Measurements from ENCODE around the gene XKR8. TPM values are rescaled to one million over a fixed set of nuclear protein-coding genes. Genes with fewer than 3 reads are reported as not detected.

Gene XKR8
- total RNA-seq, 1 donor: 5.9 TPM

GRCh38 chr1:27931759-27932158 lies 28.0 kb upstream of the XKR8 start:
- no peak overlapping the region for H3K4me3 ChIP-seq (ENCODE audit: low read depth, low read length)
- no peak for DNase-seq (ENCODE audit: low read depth)

GRCh38 chr1:27934818-27935549 lies 24.8 kb upstream of the XKR8 start, which contains the start of gene SMPDL3B:
Gene SMPDL3B (plus strand): TSS chr1:27935000. CDS start chr1:27935184, 184 bp downstream.
- no peak within 1 kb of the TSS for H3K4me3 ChIP-seq (ENCODE audit: low read depth, low read length)
- no peak for DNase-seq (ENCODE audit: low read depth)
- TF ChIP-seq, protein P1, sequence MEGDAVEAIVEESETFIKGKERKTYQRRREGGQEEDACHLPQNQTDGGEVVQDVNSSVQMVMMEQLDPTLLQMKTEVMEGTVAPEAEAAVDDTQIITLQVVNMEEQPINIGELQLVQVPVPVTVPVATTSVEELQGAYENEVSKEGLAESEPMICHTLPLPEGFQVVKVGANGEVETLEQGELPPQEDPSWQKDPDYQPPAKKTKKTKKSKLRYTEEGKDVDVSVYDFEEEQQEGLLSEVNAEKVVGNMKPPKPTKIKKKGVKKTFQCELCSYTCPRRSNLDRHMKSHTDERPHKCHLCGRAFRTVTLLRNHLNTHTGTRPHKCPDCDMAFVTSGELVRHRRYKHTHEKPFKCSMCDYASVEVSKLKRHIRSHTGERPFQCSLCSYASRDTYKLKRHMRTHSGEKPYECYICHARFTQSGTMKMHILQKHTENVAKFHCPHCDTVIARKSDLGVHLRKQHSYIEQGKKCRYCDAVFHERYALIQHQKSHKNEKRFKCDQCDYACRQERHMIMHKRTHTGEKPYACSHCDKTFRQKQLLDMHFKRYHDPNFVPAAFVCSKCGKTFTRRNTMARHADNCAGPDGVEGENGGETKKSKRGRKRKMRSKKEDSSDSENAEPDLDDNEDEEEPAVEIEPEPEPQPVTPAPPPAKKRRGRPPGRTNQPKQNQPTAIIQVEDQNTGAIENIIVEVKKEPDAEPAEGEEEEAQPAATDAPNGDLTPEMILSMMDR (IDR thresholded peaks at IDR 0.05; ENCODE audit: insufficient read depth, low read length): no peak

More at GRCh38 chr1:27931759-27932158, 28.0 kb upstream of the XKR8 start:
- TF ChIP-seq, protein P1 (IDR thresholded peaks at IDR 0.05; ENCODE audit: insufficient read depth, low read length): no peak

- TF ChIP-seq, protein P1 (IDR thresholded peaks at IDR 0.05; ENCODE audit: insufficient read depth, low read length): no peak
- DNase-seq (ENCODE audit: low read depth): no peak
- H3K4me3 ChIP-seq (ENCODE audit: low read depth, low read length): no peak overlapping the region
Observed at GRCh38 chr1:27935721-27936120, 24.1 kb upstream of the XKR8 start.

GRCh38 chr1:27936370-27936769 lies 23.4 kb upstream of the XKR8 start:
- TF ChIP-seq, protein P1 (IDR thresholded peaks at IDR 0.05; ENCODE audit: insufficient read depth, low read length): no peak
- no peak for DNase-seq (ENCODE audit: low read depth)
- no peak overlapping the region for H3K4me3 ChIP-seq (ENCODE audit: low read depth, low read length)

DNA sequence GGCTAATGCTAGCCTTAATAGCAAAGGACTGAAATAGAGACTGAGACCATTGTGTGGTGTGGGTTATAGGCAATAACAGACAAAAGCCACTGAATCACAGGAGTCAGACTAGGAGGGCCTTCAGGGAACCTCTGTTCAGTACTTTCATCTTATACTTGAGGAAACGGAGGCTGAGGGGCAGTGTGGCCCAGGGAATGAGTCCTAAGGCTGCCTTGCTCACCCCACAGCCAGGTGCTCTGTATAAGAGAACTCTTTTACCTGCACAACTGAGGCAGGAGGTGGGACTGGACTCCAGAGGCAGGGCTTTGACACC lies 22.3 kb upstream of the XKR8 start:
- DNase-seq (ENCODE audit: low read depth): no peak

DNA sequence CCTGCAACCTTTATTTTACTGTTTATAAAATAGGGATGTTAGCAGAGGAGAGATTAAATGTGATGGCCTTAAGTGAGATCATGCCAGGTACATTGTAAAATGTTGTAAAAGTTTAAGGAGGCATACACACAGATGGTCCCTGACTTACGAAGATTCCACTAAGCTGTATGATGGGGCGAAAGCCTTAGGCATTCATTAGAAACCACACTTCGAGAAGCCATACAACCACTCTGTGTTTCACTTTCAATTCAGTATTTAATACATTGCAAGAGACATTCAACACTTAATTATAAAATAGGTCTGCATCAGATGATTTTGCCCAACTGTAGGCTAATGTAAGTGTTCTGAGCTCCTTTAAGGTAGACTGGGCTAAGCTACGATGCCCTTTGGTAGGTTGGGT lies 21.3 kb upstream of the XKR8 start:
- no peak overlapping the region for H3K4me3 ChIP-seq (ENCODE audit: low read depth, low read length)
- DNase-seq (ENCODE audit: low read depth): no peak
- TF ChIP-seq, protein P1 (IDR thresholded peaks at IDR 0.05; ENCODE audit: insufficient read depth, low read length): no peak

More for the DNA sequence above, 22.3 kb upstream of the XKR8 start:
- TF ChIP-seq, protein P1 (IDR thresholded peaks at IDR 0.05; ENCODE audit: insufficient read depth, low read length): no peak
- H3K4me3 ChIP-seq (ENCODE audit: low read depth, low read length): no peak overlapping the region

DNA sequence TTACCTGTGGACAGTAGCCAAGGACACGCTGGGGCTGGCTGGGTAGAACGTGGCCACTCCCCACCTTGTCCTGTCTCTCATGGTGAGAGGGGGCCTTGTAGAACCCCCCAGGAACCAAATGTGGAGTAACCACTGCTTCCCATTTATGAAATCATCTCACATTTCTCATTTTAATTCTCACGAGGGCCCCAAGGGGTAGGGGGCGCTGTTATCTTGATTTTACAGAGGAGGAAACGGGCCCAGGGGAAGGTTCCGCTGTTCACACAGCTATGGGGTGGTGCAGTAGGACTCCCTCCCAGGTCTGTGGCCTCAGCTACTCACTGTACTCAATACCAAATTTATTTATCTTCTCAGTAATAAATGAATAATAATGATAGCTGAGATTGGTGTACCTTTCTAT lies 19.5 kb upstream of the XKR8 start:
- TF ChIP-seq, protein P1 (IDR thresholded peaks at IDR 0.05; ENCODE audit: insufficient read depth, low read length): peak; percentile 18
- peak; percentile 24 for DNase-seq (ENCODE audit: low read depth)
- H3K4me3 ChIP-seq (ENCODE audit: low read depth, low read length): no peak overlapping the region
